ENCODE measurements around the gene MEGF6.
A peak's percentile ranks its signal among the peaks of the same experiment; 100 is the strongest.

- TF ChIP-seq POLR2AphosphoS5 (IDR thresholded peaks at IDR 0.05; ENCODE audit: insufficient read depth, low read depth, low read length) = peak; percentile 66
- peak in 1 of 2 donors; percentile 1 for TF ChIP-seq CTCF (IDR thresholded peaks at IDR 0.05; ENCODE audit: extremely low read depth in 1 of 2, insufficient read depth in 1 of 2, low read depth in 1 of 2, low read length in 2 of 2)
- TF ChIP-seq JUN (IDR thresholded peaks at IDR 0.05; ENCODE audit: borderline replicate concordance, insufficient read depth, insufficient read length, low read depth) = no peak
Observed at GRCh38 chr1:3590139-3590763, 21.1 kb downstream of the MEGF6 start.

Data from endothelial cell of umbilical vein (primary cell).